SK-N-MC (cell line): ENCODE results near the gene SAPCD2.

Source experiments
- DNase-seq: peaks from one replicate; pipeline ENCODE4 v3.0.0-alpha.2; 2011; ENCODE audit warnings: low read depth, low spot score
- H3K27ac ChIP-seq: fragments of 200-600 bp; sonication (generic); 2 replicates; pipeline ENCODE4 v1.5.1; 2016; ENCODE audit warnings: mixed run types
- H3K36me3 ChIP-seq: fragments of 200-600 bp; sonication (generic); 2 replicates; pipeline ENCODE4 v1.6.1; 2017; ENCODE audit warnings: antibody characterized with exemption, low read length, mixed read lengths; ENCODE audit not compliant: insufficient read depth
- H3K4me3 ChIP-seq: fragments of 200-600 bp; sonication (generic); 2 replicates; pipeline ENCODE4 v1.5.1; 2016
- H3K9ac ChIP-seq: fragments of 200-600 bp; sonication (generic); 2 replicates; pipeline ENCODE4 v1.8.0; 2017; ENCODE audit warnings: mixed run types, mixed read lengths; ENCODE audit not compliant: insufficient read length
- H3K9me3 ChIP-seq: fragments of 200-600 bp; sonication (generic); 2 replicates; pipeline ENCODE4 v1.6.1; 2017; ENCODE audit warnings: low read depth, mild to moderate bottlenecking, antibody characterized with exemption, low read length, moderate library complexity, mixed read lengths
- EZH2 ChIP-seq: fragments of 200-600 bp; sonication (generic); IDR thresholded peaks from one replicate; pipeline ENCODE4 v1.6.1; 2017; ENCODE audit warnings: antibody characterized with exemption
- FOXP2 ChIP-seq: optimal IDR thresholded peaks from 2 replicates; pipeline ENCODE3; 2011; ENCODE audit warnings: mild to moderate bottlenecking, moderate library complexity; ENCODE audit not compliant: insufficient read depth; ENCODE audit errors: extremely low read length, control extremely low read depth
- POLR2AphosphoS5 ChIP-seq: IDR thresholded peaks from 2 replicates; pipeline ENCODE4 v1.6.1; 2012; ENCODE audit warnings: mild to moderate bottlenecking, low read depth, low read length, borderline replicate concordance

Gene SAPCD2

DNA sequence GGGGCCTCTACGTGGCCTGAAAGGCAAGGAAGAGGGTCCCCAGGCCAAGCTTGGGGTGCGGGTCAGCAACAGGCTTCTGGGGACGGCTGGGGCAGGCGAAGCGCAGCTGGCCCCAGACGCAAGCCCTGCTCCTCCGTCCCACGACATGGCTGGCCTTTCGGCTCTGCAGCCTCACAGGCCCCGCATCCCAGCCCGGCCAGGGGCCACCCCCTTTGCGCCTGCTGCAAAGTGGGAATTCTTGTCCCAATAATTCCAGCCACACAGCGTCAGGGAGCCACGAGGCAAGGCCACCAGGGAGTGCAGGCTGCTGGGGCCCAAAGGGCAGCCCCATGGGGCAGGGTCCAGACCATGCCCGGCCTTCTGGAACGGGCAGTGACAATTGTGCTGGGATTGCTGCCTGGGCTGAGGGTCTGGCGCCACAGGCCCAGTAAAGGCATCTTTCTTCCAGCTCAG is 15.4 kb downstream of the SAPCD2 start:
- H3K9me3 ChIP-seq, result no peaks in the 10 kb centered on the region
- no peak overlapping the region for H3K27ac ChIP-seq
- no peaks in the 10 kb centered on the region for H3K36me3 ChIP-seq
- DNase-seq, result no peak
- no peak for TF ChIP-seq FOXP2
- TF ChIP-seq POLR2AphosphoS5, result no peak
- TF ChIP-seq EZH2, result no peak
- H3K4me3 ChIP-seq, result no peak overlapping the region
- H3K9ac ChIP-seq, result no peak overlapping the region

DNA sequence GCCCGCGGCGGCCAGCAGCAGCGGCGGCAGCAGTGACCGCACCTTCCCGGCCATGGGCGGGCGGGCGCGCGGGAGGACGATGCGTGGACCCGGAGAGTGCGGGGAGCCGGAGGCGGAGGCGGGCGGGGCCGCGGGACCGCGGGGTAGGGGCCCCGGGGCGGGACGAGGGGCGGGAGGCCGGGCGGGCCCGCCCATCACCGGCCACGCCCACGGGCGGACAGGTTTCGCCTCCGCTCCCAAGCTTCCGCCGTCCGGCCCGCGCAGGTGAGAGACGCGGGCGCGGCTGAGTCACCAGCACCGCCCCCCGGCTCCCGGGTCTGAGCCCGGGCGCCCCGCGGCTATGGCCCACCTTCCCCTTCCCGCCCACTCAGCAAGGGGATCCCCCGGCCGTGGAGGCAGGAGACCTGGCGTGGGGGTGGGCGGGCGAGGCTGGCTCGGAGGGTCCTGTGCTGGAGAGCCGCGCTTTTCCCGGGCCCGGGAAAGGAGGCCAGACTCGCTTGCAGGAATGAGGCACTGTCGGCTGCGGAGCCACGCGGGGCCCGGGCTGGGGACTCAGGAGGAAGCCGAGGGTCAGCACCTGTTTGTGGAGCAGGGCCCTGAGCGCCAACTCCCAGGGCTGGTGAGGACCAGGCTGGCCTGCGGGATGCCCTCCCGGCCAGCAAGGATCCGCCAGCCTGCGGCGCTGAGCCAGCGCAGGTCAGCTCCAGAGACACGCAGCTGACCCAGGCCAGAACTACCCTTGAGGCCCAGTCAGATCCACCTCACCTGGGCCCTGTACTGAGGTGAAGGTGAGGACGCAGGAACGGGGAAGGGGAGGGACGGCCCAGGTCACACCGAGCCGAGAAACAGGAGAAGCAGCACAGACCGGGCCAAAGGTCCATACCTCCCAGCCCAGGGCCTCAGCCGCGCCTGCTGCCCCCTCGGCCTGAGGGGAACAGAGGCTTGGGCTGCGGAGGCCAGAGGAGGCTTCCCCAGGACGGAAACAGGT is 16.1 kb downstream of the SAPCD2 start, which contains the start of gene ENTPD2:
Gene ENTPD2, minus strand, starts transcription at position 118 of the 988 bp plus-strand sequence. Its CDS starts 64 bp downstream, at position 54.
- Histone ChIP-seq H3K4me3 (peak within 1 kb of the TSS; percentile 63), H3K27ac (no peak within 1 kb of the TSS), H3K36me3 (no peaks in the 10 kb centered on the region), H3K9me3 (no peaks in the 10 kb centered on the region), H3K9ac (no peak within 1 kb of the TSS)
- no peak for TF ChIP-seq EZH2
- no peak for TF ChIP-seq FOXP2
- no peak for TF ChIP-seq POLR2AphosphoS5
- no peak for DNase-seq

DNA sequence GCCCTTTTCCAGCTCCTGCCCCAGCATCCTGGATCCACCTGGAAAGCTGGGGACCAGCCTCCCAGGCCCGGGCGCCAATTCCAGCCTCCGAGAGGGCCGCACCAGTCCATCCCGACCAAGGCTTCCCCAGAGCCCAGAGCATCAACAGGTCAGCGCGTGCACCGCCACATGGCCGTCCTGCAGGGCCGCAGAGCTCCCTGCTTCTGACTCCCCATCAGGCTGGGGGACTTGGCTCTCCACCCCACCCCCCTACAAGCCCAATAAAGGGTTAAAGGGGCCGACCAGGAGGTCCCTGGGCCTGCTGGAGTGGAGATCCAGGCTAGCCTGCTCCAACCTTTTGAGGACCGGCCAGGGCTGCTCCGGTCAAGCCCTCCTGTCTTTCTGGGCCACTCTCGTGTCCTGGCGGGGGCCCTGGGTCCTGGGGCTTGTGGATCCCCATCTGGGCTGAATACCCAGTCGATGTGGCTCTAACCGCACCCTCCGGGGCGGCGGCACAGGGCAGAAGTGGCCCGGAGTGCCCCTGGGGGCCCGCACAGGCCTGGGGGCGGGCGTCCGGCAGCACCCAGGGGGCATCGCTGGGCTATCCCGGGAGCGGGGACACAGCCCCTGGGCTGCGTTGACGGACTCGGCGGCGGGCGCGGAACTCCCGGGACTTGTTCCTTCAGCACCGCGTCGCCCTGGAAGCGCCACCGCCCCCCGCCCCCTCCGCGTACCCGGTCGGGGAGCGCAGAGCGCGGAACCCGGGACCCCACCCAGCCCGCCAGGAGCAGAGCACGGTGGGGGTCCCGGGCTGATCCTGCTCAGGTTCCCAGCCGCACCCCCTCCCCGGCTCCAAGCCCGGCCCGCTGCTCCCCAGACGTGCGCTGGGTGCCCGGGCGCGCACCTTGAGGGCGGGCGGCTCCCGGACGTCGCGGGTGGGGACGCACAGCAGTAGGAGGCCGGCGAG is 17.1 kb downstream of the SAPCD2 start:
- Histone ChIP-seq H3K4me3 (peak overlapping the region; percentile 63), H3K9ac (no peak overlapping the region)

DNA sequence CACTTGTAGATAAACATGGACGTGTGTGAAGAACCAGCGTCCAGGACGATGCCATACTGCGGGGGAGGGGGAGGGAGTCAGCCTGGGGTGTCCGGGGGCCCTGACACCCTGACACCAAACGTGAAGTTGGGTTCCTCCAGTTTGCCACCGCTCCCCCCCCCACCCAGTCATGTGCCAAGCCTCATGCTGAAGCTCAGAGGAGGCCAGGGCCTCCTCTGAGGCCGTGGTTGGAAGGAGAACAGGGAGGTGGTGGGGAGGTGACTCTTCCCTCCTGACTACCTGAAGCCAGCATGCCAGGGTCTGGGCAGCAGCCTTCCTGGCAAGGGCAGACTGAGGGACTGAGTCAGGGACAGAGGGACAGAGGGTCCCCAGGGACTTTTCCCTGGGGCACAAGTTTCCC is 18.1 kb downstream of the SAPCD2 start:
- TF ChIP-seq POLR2AphosphoS5 (no peak), FOXP2 (no peak), EZH2 (no peak)
- Histone ChIP-seq H3K36me3 (no peaks in the 10 kb centered on the region), H3K27ac (no peak overlapping the region), H3K9me3 (no peaks in the 10 kb centered on the region), H3K4me3 (no peak overlapping the region), H3K9ac (no peak overlapping the region)
- DNase-seq, result no peak

More for the DNA sequence above, 17.1 kb downstream of the SAPCD2 start:
- no peak overlapping the region for H3K27ac ChIP-seq
- DNase-seq, result no peak
- TF ChIP-seq POLR2AphosphoS5, result no peak
- TF ChIP-seq FOXP2, result no peak
- no peak for TF ChIP-seq EZH2
- no peaks in the 10 kb centered on the region for H3K36me3 ChIP-seq
- no peaks in the 10 kb centered on the region for H3K9me3 ChIP-seq

DNA sequence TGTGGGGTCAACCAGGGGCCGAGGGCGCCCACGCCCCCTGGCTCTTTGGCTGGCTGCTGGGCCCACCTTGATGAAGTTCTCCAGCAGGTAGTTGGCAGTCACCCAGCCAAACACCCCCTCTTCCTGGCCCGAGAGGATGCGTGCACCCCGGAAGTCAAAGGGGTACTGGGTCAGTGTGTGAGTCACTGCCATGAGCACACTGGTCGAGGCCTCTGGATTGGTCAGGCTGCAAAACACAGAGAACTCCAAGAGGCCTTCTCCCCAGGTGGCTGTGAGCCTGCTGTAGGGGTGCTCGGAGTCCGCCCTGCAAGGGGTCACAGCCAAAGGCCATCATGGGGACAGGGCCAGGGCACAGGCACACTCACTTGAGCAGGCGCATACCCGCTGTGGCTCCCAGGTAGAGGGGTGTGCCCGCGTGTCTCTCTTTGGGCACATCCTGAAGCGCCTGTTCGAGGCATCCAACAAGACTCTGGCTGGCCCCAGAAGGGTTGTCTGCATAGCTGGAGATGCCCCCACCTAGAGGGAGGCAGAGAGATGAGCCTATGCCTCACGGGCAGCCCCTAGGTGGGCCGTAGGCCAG is 19.1 kb downstream of the SAPCD2 start:
- Histone ChIP-seq H3K9me3 (no peaks in the 10 kb centered on the region), H3K36me3 (no peaks in the 10 kb centered on the region), H3K9ac (no peak overlapping the region), H3K4me3 (no peak overlapping the region), H3K27ac (no peak overlapping the region)
- DNase-seq, result no peak
- TF ChIP-seq POLR2AphosphoS5 (no peak), FOXP2 (no peak), EZH2 (no peak)

DNA sequence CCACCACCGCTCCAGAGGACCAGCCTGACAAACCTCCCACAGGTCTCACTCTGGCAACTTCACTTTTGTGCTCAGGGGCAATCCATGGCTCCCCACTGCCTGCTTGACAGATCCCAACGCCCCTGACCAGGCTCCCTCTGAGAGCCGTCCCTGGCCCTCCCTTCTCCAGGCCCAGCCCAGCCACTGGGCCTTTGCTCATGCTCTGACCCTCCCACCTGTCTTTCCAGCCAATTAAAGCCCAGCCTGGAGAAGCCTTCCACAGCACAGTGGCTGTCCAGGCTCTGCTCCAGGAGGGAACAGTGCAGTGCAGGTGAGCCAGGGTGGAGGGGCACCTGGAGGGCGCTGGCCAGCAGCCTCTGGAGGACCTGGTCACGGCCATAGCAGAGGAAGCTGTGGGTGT is 19.8 kb downstream of the SAPCD2 start:
- Histone ChIP-seq H3K36me3 (no peaks in the 10 kb centered on the region), H3K4me3 (no peak overlapping the region), H3K27ac (no peak overlapping the region), H3K9me3 (no peaks in the 10 kb centered on the region), H3K9ac (no peak overlapping the region)
- no peak for TF ChIP-seq POLR2AphosphoS5
- no peak for TF ChIP-seq FOXP2
- TF ChIP-seq EZH2, result no peak
- DNase-seq, result no peak

DNA sequence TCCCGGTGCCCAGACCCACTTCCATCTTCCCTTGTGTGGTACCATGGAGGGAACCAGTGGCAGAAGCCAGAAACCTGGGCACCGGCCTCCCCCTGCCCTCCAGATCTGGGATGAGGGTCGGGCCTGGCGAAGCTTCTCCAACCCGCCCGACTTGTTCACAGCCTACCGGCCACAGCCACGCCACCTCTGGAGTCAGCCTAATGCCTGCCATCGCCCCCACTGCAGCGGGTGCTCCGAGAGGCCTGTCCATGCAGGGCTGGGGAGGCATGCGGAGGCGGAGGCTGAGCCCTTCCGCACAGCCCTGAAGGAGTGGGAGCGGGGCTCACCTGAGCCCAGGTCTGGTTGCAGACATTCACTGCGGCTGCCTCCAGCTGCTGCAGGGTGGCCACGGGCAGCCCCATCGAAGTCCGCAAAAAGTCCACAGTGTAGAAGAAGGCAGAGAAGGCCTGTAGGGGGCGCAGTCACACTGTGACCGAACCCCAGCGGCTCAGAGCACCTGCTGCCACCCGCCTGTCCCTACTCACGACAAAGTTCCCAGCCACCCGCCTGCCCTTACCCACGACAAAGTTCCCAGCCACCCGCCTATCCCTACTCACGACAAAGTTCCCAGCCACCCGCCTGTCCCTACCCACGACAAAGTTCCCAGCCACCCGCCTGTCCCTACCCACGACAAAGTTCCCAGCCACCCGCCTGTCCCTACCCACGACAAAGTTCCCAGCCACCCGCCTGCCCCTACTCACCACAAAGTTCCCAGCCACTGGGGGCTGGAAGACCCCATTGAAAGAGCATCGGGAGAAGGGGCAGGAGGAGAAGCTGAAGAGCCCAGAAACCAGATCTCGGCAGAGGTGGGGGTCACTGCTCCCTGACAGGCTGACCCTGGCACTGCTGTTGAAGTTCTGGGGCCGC is 20.6 kb downstream of the SAPCD2 start:
- no peak overlapping the region for H3K9ac ChIP-seq
- DNase-seq, result no peak
- no peaks in the 10 kb centered on the region for H3K9me3 ChIP-seq
- TF ChIP-seq POLR2AphosphoS5 (no peak), FOXP2 (no peak), EZH2 (no peak)
- H3K4me3 ChIP-seq, result no peak overlapping the region
- no peaks in the 10 kb centered on the region for H3K36me3 ChIP-seq
- no peak overlapping the region for H3K27ac ChIP-seq
